HCT116 (cell line): ENCODE results near the gene ABTB2. TPM values are rescaled to one million over a fixed set of nuclear protein-coding genes. Genes with fewer than 3 reads are reported as not detected.

Source experiments
- ATAC-seq: fragments of 200-7000 bp; cut with Tn5 transposase; 2 replicates; pipeline ENCODE4 v1.9.1; 2020; ENCODE audit warnings: mild to moderate bottlenecking, moderate library complexity
- BruUV-seq: library from RNA; stranded (reverse); fragments of 400-500 nt; replicated peaks from 2 replicates; lab custom pipeline; 2021; lab: Mats Ljungman, UMichigan
- CTCF ChIA-PET: fragments of 300-600 bp; sonication (Branson Sonifier 250); formaldehyde crosslinking; loops from one replicate; lab custom pipeline; 2021; ENCODE audit warnings: antibody characterized with exemption; lab: Charles Lee
- POLR2A ChIA-PET: fragments of 300-600, 350-600 bp; sonication (Branson Sonifier 250); formaldehyde crosslinking; loops from one replicate; lab custom pipeline; 2021; ENCODE audit warnings: antibody characterized with exemption; lab: Charles Lee
- RAD21 ChIA-PET, 2 experiments: fragments of 300-600 bp; sonication (Branson Sonifier 250); formaldehyde crosslinking; loops; one replicate each; lab custom pipeline; 2023; ENCODE audit warnings: low total read pairs in 2 of 2; ENCODE audit not compliant: uncharacterized antibody in 2 of 2, unreplicated experiment in 2 of 2, low non-redundant PET in 1 of 2; lab: Charles Lee
- DNase-seq: peaks from one replicate; pipeline ENCODE4 v3.0.0-alpha.2; 2010; ENCODE audit warnings: low read depth, low spot score
- H2AFZ ChIP-seq: fragments of 200-600 bp; shearing (Covaris generic), sonication (generic); 2 replicates; pipeline ENCODE4 v1.6.1; 2017; ENCODE audit warnings: low read depth, mixed run types, mixed read lengths, antibody characterized with exemption, low read length; ENCODE audit not compliant: poor library complexity, severe bottlenecking
- H3K27ac ChIP-seq: 2 replicates; pipeline ENCODE4 v1.5.1; 2012; ENCODE audit warnings: low read depth, low read length
- H3K27me3 ChIP-seq: fragments of 200-600 bp; sonication (generic); 2 replicates; pipeline ENCODE4 v1.6.1; 2016; ENCODE audit warnings: mixed run types, low read length, mixed read lengths; ENCODE audit not compliant: insufficient read depth
- H3K36me3 ChIP-seq, 2 experiments: fragments of 200-500 bp in 1 of 2; fragments of 200-600 bp in 1 of 2; sonication (Bioruptor generic) in 1 of 2; sonication (generic) in 1 of 2; 2 replicates each; pipeline versions ENCODE4 v1.5.1 to v1.6.1; 2014 to 2016; ENCODE audit warnings: low read length in 2 of 2, inconsistent platforms in 1 of 2, mixed read lengths in 1 of 2, mixed run types in 1 of 2; ENCODE audit not compliant: insufficient read depth in 2 of 2, control insufficient read depth in 1 of 2
- H3K4me1 ChIP-seq, 2 experiments: fragments of 200-600 bp in 1 of 2; sonication (generic) in 1 of 2; 2 replicates each; pipeline versions ENCODE4 v1.5.1 to v1.6.1; 2012 to 2017; ENCODE audit warnings: low read length in 2 of 2, inconsistent platforms in 1 of 2, mild to moderate bottlenecking in 1 of 2, mixed read lengths in 1 of 2, mixed run types in 1 of 2, moderate library complexity in 1 of 2; ENCODE audit not compliant: insufficient read depth in 2 of 2, control insufficient read depth in 1 of 2
- H3K4me2 ChIP-seq: fragments of 200-600 bp; sonication (generic); 2 replicates; pipeline ENCODE4 v1.6.1; 2017; ENCODE audit warnings: mixed run types, low read length, mixed read lengths
- H3K4me3 ChIP-seq, 2 experiments: fragments of 200-600 bp in 1 of 2; sonication (generic) in 1 of 2; replicated peaks in 1 of 2; 2 replicates each; pipeline ENCODE4 v1.5.1; 2011 to 2016; ENCODE audit warnings: low read length in 2 of 2, control low read depth in 1 of 2, low read depth in 1 of 2, mild to moderate bottlenecking in 1 of 2, mixed read lengths in 1 of 2, mixed run types in 1 of 2
- H3K79me2 ChIP-seq: fragments of 200-600 bp; sonication (generic); 2 replicates; pipeline ENCODE4 v1.6.1; 2017; ENCODE audit warnings: mild to moderate bottlenecking, mixed run types, low read length, moderate library complexity, mixed read lengths; ENCODE audit not compliant: insufficient read depth
- H3K9ac ChIP-seq: fragments of 200-600 bp; sonication (generic); 2 replicates; pipeline ENCODE4 v1.6.1; 2016; ENCODE audit warnings: low read length, mixed read lengths
- H3K9me2 ChIP-seq: fragments of 200-600 bp; sonication (generic), shearing (Covaris generic); 2 replicates; pipeline ENCODE4 v1.6.1; 2017; ENCODE audit warnings: mixed run types, mild to moderate bottlenecking, moderate library complexity; ENCODE audit not compliant: insufficient read depth
- H3K9me3 ChIP-seq, 2 experiments: fragments of 200-500 bp in 1 of 2; fragments of 200-600 bp in 1 of 2; sonication (Bioruptor generic) in 1 of 2; sonication (generic) in 1 of 2; 2 replicates each; pipeline ENCODE4 v1.6.1; 2014 to 2017; ENCODE audit warnings: low read length in 2 of 2, mixed read lengths in 2 of 2, inconsistent platforms in 1 of 2, low read depth in 1 of 2, mild to moderate bottlenecking in 1 of 2, mixed run types in 1 of 2, moderate library complexity in 1 of 2; ENCODE audit not compliant: control insufficient read depth in 1 of 2, insufficient read depth in 1 of 2
- H4K20me1 ChIP-seq: fragments of 200-600 bp; sonication (generic), shearing (Covaris generic); 2 replicates; pipeline ENCODE4 v1.6.1; 2017; ENCODE audit warnings: mixed run types, mild to moderate bottlenecking, moderate library complexity; ENCODE audit not compliant: insufficient read depth
- CBX3 ChIP-seq: IDR thresholded peaks from 2 replicates; pipeline ENCODE4 v1.6.1; 2012; ENCODE audit warnings: low read depth
- CEBPB ChIP-seq: IDR thresholded peaks from 2 replicates; pipeline ENCODE4 v1.6.1; 2012; ENCODE audit warnings: low read depth
- ELF1 ChIP-seq: IDR thresholded peaks from 2 replicates; pipeline ENCODE4 v1.6.1; 2012; ENCODE audit warnings: low read depth, borderline replicate concordance
- JUND ChIP-seq: IDR thresholded peaks from 2 replicates; pipeline ENCODE4 v1.6.1; 2012
- SIN3A ChIP-seq: IDR thresholded peaks from 2 replicates; pipeline ENCODE4 v1.6.1; 2012; ENCODE audit warnings: low read depth
- SRF ChIP-seq: IDR thresholded peaks from 2 replicates; pipeline ENCODE4 v1.6.1; 2012; ENCODE audit warnings: low read depth
- YY1 ChIP-seq: IDR thresholded peaks from 2 replicates; pipeline ENCODE4 v1.6.1; 2011; ENCODE audit warnings: low read length, low read depth, moderate library complexity, mild to moderate bottlenecking; ENCODE audit not compliant: insufficient replicate concordance; ENCODE audit errors: extremely low read depth
- intact Hi-C: fragments of 100-400 bp; cut with micrococcal nuclease; formaldehyde crosslinking; loops from 2 replicates; pipeline ENCODE4 v1.10.0; 2022
- total RNA-seq: library from RNA; stranded (reverse); gene quantifications from one replicate; pipeline ENCODE4 v1.2.1, GENCODE V29; 2021; ENCODE audit not compliant: unreplicated experiment
- TF ChIP-seq, protein P1 (sequence below): IDR thresholded peaks from 2 replicates; pipeline ENCODE4 v1.6.1; 2011; ENCODE audit warnings: mild to moderate bottlenecking, low read length, moderate library complexity; ENCODE audit not compliant: insufficient replicate concordance; ENCODE audit errors: extremely low read depth

ABTB2 gene
- total RNA-seq, 1 experiment from 2014 or later = 6.8 TPM

DNA sequence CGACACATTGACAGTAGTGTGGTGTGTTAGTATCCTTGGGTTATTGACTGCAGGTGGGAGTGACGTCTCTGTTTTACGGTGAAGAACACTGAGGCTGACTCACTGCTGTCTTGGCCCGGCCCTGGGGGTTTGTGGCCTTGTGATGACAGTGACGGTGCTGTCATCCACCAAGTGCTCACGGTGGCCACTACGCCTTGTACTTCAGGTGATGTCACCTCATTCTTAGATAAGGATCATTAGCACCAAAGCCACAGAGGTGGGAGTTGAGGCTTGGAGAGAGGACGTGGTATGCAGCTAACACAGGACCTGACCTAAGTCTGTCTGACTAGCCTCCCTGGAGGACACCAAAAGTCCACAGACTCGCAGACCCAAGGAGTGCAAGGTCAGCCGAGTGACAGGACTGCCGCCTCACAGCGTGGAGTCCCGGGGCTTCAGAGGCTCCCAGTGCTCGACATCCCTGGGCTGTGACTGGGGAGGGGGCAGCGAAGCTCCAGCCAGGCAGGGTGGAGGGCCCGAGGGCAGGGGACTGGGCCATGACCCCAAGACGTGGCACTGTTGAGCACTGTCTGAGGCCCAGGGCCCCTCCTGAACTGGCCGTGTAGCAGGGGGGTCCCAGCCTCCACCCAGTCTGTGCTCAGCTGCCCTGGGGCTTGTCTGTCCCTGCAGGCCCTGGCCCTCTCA lies 195.9 kb downstream of the ABTB2 start:
- no peak for ATAC-seq
- TF ChIP-seq YY1 = no peak
- no peak for DNase-seq
- Histone ChIP-seq H3K9me2 (no peaks in the 10 kb centered on the region), H3K4me1 (peaks cover 0 to 9% of the 10 kb centered on the region in 2 experiments; a peak in 2 of 4 replicates), H3K4me2 (no peak overlapping the region), H4K20me1 (no peaks in the 10 kb centered on the region), H3K36me3 (peaks cover 0 to 3% of the 10 kb centered on the region in 2 experiments; a peak in 1 of 4 replicates), H3K79me2 (no peaks in the 10 kb centered on the region), H2AFZ (no peak overlapping the region), H3K4me3 (no peak overlapping the region), H3K27me3 (no peaks in the 10 kb centered on the region), H3K9ac (no peak overlapping the region), H3K9me3 (no peaks in the 10 kb centered on the region), H3K27ac (no peak overlapping the region)
- ChIA-PET CTCF (no interaction called here), POLR2A (no interaction called here), RAD21 (no interaction called here)
- no TSS peak for BruUV-seq
- intact Hi-C loops = no loop called here

DNA sequence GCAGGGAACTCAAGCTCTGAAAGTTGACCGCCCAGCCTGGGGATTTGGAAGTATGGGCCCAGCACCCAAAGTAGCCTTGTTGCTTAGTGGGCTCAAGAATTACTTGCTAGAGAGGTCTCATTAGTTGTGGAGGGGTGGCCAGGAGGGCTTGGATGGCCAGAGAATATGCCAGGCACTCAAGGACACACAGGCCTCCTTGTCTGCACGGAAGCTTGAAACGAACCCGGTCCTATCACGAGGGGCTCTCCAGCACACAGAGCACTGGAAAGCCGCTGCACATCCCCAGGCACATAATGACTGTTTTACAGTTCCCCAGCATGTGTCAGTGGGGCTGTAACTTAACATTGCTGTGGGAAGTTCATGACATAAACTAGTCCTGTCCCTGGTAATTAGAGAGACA lies 196.4 kb downstream of the ABTB2 start:
- no peaks in the 10 kb centered on the region for H3K79me2 ChIP-seq
- TF ChIP-seq JUND (no peak), SRF (no peak), SIN3A (no peak), CEBPB (no peak), CBX3 (no peak), ELF1 (no peak)
- TF ChIP-seq, protein P1, sequence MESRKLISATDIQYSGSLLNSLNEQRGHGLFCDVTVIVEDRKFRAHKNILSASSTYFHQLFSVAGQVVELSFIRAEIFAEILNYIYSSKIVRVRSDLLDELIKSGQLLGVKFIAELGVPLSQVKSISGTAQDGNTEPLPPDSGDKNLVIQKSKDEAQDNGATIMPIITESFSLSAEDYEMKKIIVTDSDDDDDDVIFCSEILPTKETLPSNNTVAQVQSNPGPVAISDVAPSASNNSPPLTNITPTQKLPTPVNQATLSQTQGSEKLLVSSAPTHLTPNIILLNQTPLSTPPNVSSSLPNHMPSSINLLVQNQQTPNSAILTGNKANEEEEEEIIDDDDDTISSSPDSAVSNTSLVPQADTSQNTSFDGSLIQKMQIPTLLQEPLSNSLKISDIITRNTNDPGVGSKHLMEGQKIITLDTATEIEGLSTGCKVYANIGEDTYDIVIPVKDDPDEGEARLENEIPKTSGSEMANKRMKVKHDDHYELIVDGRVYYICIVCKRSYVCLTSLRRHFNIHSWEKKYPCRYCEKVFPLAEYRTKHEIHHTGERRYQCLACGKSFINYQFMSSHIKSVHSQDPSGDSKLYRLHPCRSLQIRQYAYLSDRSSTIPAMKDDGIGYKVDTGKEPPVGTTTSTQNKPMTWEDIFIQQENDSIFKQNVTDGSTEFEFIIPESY = no peak
- no peak overlapping the region for H3K27ac ChIP-seq
- H3K9me3 ChIP-seq = no peaks in the 10 kb centered on the region
- no peak for ATAC-seq
- ChIA-PET CTCF (interaction anchor here (0.6 kb wide), 1 partner anchor 208 kb away, joined by 3 read pairs; no protein-coding TSS in a partner anchor), POLR2A (no interaction called here), RAD21 (interaction anchor here in 1 of 2 experiments (0.5 kb wide), 1 partner anchor 145 kb away, joined by 5 read pairs; no protein-coding TSS in a partner anchor)
- H2AFZ ChIP-seq = no peak overlapping the region
- H3K4me1 ChIP-seq = peaks cover 0 to 9% of the 10 kb centered on the region in 2 experiments; a peak in 2 of 4 replicates
- H3K4me3 ChIP-seq = no peak overlapping the region
- peaks cover 0 to 3% of the 10 kb centered on the region in 2 experiments; a peak in 1 of 4 replicates for H3K36me3 ChIP-seq
- DNase-seq = no peak
- H3K4me2 ChIP-seq = no peak overlapping the region
- no peaks in the 10 kb centered on the region for H3K27me3 ChIP-seq
- H3K9me2 ChIP-seq = no peaks in the 10 kb centered on the region
- no peak overlapping the region for H3K9ac ChIP-seq
- intact Hi-C loops = no loop called here
- H4K20me1 ChIP-seq = no peaks in the 10 kb centered on the region
- BruUV-seq = no TSS peak
